Endothelial cell of umbilical vein (primary cell): ENCODE results near the gene CTDP1. TPM values are rescaled to one million over a fixed set of nuclear protein-coding genes. Genes with fewer than 3 reads are reported as not detected.

ENCODE experiments used
- BruUV-seq: library from RNA; stranded (reverse); fragments of 400-500 nt; replicated peaks from 2 replicates; lab custom pipeline; 2021; lab: Mats Ljungman, UMichigan
- CTCF ChIA-PET: fragments of 300-600, 350-600 bp; sonication (Branson Sonifier 250); formaldehyde crosslinking; loops from one replicate; lab custom pipeline; 2021; ENCODE audit warnings: antibody characterized with exemption, inconsistent platforms; lab: Charles Lee
- POLR2A ChIA-PET: fragments of 300-600, 350-600 bp; sonication (Branson Sonifier 250); formaldehyde crosslinking; loops from one replicate; lab custom pipeline; 2021; ENCODE audit warnings: antibody characterized with exemption, inconsistent platforms; lab: Charles Lee
- DNase-seq: peaks from one replicate; pipeline ENCODE4 v3.0.0-alpha.2; 2011; ENCODE audit warnings: low read depth, low spot score
- FAIRE-seq: peaks from 2 replicates; lab custom pipeline; 2011; peaks lifted over from hg19 to GRCh38; lab: Jason Lieb, UNC
- H2AFZ ChIP-seq: 2 replicates; pipeline ENCODE4 v1.6.0; 2012; ENCODE audit warnings: low read depth, low read length, control low read depth, inconsistent platforms
- H3K27ac ChIP-seq: 2 replicates; pipeline ENCODE4 v1.5.1; 2011; ENCODE audit warnings: low read depth, mild to moderate bottlenecking, control low read depth, low read length, moderate library complexity; ENCODE audit not compliant: insufficient read depth
- H3K27me3 ChIP-seq, 2 experiments: 2 replicates each; pipeline versions ENCODE4 v1.6.0 to v1.6.1; 2011; ENCODE audit warnings: low read length in 2 of 2, mixed read lengths in 1 of 2; ENCODE audit not compliant: control insufficient read depth in 2 of 2, insufficient read depth in 2 of 2
- H3K36me3 ChIP-seq, 2 experiments: 2 replicates in 1 of 2; 3 replicates in 1 of 2; pipeline ENCODE4 v1.5.1; 2011; ENCODE audit warnings: low read length in 2 of 2, mild to moderate bottlenecking in 1 of 2, moderate library complexity in 1 of 2; ENCODE audit not compliant: control insufficient read depth in 2 of 2, insufficient read depth in 2 of 2; ENCODE audit errors: extremely low read depth in 1 of 2
- H3K4me1 ChIP-seq: 3 replicates; pipeline ENCODE4 v1.5.1; 2011; ENCODE audit warnings: mild to moderate bottlenecking, low read length; ENCODE audit not compliant: control insufficient read depth, insufficient read depth; ENCODE audit errors: extremely low read depth
- H3K4me2 ChIP-seq: 2 replicates; pipeline ENCODE4 v1.6.1; 2011; ENCODE audit warnings: low read length, control low read depth, mixed read lengths; ENCODE audit not compliant: insufficient read depth
- H3K4me3 ChIP-seq, 3 experiments: fragments of 200-600 bp in 1 of 3; sonication (generic), shearing (Covaris generic) in 1 of 3; replicated peaks in 1 of 3; 2 replicates each; pipeline ENCODE4 v1.5.1; 2011 to 2016; ENCODE audit warnings: control low read depth in 3 of 3, low read length in 3 of 3, mild to moderate bottlenecking in 2 of 3, inconsistent platforms in 1 of 3, low read depth in 1 of 3, moderate library complexity in 1 of 3; ENCODE audit not compliant: insufficient read depth in 1 of 3
- H3K79me2 ChIP-seq: 2 replicates; pipeline ENCODE4 v1.6.0; 2012; ENCODE audit warnings: low read length, inconsistent platforms; ENCODE audit not compliant: control insufficient read depth, insufficient read depth
- H3K9ac ChIP-seq: replicated peaks from 2 replicates; pipeline ENCODE3; 2011; ENCODE audit warnings: low read length, control low read depth; ENCODE audit not compliant: insufficient read depth; ENCODE audit errors: extremely low read depth
- H3K9me1 ChIP-seq: replicated peaks from 3 replicates; pipeline ENCODE4 v1.6.0; 2011; ENCODE audit warnings: mild to moderate bottlenecking, low read length; ENCODE audit not compliant: control insufficient read depth, insufficient read depth; ENCODE audit errors: extremely low read depth
- H3K9me3 ChIP-seq: replicated peaks from 2 replicates; pipeline ENCODE4 v1.5.1; 2012; ENCODE audit warnings: low read length, inconsistent platforms; ENCODE audit not compliant: control insufficient read depth, insufficient read depth
- H4K20me1 ChIP-seq: replicated peaks from 2 replicates; pipeline ENCODE3; 2011; ENCODE audit warnings: mild to moderate bottlenecking, low read length; ENCODE audit not compliant: control insufficient read depth, insufficient read depth; ENCODE audit errors: extremely low read depth
- CTCF ChIP-seq, 2 donors: IDR thresholded peaks; 1 replicate in 1 of 2; 2 replicates in 1 of 2; pipeline ENCODE4 v1.5.1; 2011; ENCODE audit warnings: low read length in 2 of 2, mild to moderate bottlenecking in 2 of 2, moderate library complexity in 2 of 2, control low read depth in 1 of 2, inconsistent platforms in 1 of 2, low read depth in 1 of 2; ENCODE audit not compliant: insufficient read depth in 1 of 2; ENCODE audit errors: extremely low read depth in 1 of 2
- EZH2 ChIP-seq: IDR thresholded peaks from 2 replicates; pipeline ENCODE4 v1.6.1; 2012; ENCODE audit warnings: borderline replicate concordance, low read depth, mild to moderate bottlenecking, moderate library complexity, low read length, inconsistent platforms; ENCODE audit not compliant: severe bottlenecking
- GATA2 ChIP-seq: IDR thresholded peaks from 2 replicates; pipeline ENCODE4 v1.7.0; 2011; ENCODE audit warnings: low read depth, mild to moderate bottlenecking, moderate library complexity, mixed read lengths, low read length; ENCODE audit not compliant: insufficient read length, insufficient read depth
- MAX ChIP-seq: IDR thresholded peaks from 2 replicates; pipeline ENCODE4 v1.6.1; 2011; ENCODE audit not compliant: insufficient read depth, insufficient read length
- MYC ChIP-seq: IDR thresholded peaks from one replicate; pipeline ENCODE4 v1.6.1; 2011; ENCODE audit warnings: mild to moderate bottlenecking, low read depth, low read length
- POLR2A ChIP-seq: IDR thresholded peaks from 2 replicates; pipeline ENCODE4 v1.6.1; 2012; ENCODE audit warnings: low read depth, mild to moderate bottlenecking, control low read depth, low read length
- POLR2AphosphoS5 ChIP-seq: IDR thresholded peaks from 2 replicates; pipeline ENCODE4 v1.6.1; 2012; ENCODE audit warnings: low read depth, mild to moderate bottlenecking, control low read depth, low read length, moderate library complexity; ENCODE audit not compliant: insufficient read depth
- dilution Hi-C: fragments of 300-500 bp; cut with MboI; formaldehyde crosslinking; loops from one replicate; pipeline ENCODE4 v1.15.0; 2019; ENCODE audit warnings: low sequenced_read_pairs; ENCODE audit not compliant: extremely low pct_ligation_motif_present
- intact Hi-C: fragments of 100-400 bp; cut with micrococcal nuclease; formaldehyde crosslinking; loops from one replicate; pipeline ENCODE4 v1.10.0; 2022
- polyA plus RNA-seq, 4 experiments: library from polyadenylated mRNA; depleted of rRNA in 3 of 4; stranded (reverse) in 3 of 4; unstranded in 1 of 4; fragments of >200 nt; gene quantifications; 2 replicates each; pipeline versions ENCODE4 v1.2.1 to v1.2.3, GENCODE V29; 2011 to 2012; ENCODE audit warnings: missing spikeins in 1 of 4
- total RNA-seq: library from RNA; stranded (reverse); gene quantifications from 2 replicates; pipeline ENCODE4 v1.2.3, GENCODE V29; 2021

Gene CTDP1
- total and polyA plus RNA-seq, 2 donors (not counting 3 experiments of a cell fraction or from before 2014, with no cell fraction given) = 15.3 to 27.6 TPM

- Histone ChIP-seq H3K9ac (no peak overlapping the region), H4K20me1 (no peaks in the 10 kb centered on the region), H3K9me3 (no peaks in the 10 kb centered on the region), H3K27me3 (no peaks in the 10 kb centered on the region), H3K4me3 (no peak overlapping the region), H3K4me2 (peak overlapping the region; percentile 78), H3K79me2 (peaks cover 34% of the 10 kb centered on the region), H3K27ac (no peak overlapping the region), H3K36me3 (peaks cover 0 to 3% of the 10 kb centered on the region in 2 experiments), H2AFZ (no peak overlapping the region), H3K4me1 (peaks cover 16% of the 10 kb centered on the region), H3K9me1 (no peaks in the 10 kb centered on the region)
- dilution Hi-C loops (no loop called here), intact Hi-C loops (loop anchor here (2.0 to 5.0 kb wide), 3 partner anchors 274 to 431 kb away; partner anchors contain the start of genes ADNP2, NFATC1 and SLC66A2)
- DNase-seq = no peak
- CTCF ChIA-PET = no interaction called here
- no peak for TF ChIP-seq EZH2
- no peak for TF ChIP-seq MAX
- no peak for TF ChIP-seq POLR2AphosphoS5
- no peak for TF ChIP-seq CTCF (IDR thresholded peaks at IDR 0.05; ENCODE audit: extremely low read depth in 1 of 2, insufficient read depth in 1 of 2, low read depth in 1 of 2, low read length in 2 of 2)
- TF ChIP-seq GATA2 = no peak
- TF ChIP-seq MYC = no peak
- no peak for TF ChIP-seq POLR2A
- POLR2A ChIA-PET = no interaction called here
- FAIRE-seq = no peak
- BruUV-seq = no TSS peak
These were observed 1.8 kb upstream of the CTDP1 start for GRCh38 chr18:79677840-79678239.
